ENCODE data around the gene S100A2.
A peak's percentile ranks its signal among the peaks of the same experiment; 100 is the strongest.

DNA sequence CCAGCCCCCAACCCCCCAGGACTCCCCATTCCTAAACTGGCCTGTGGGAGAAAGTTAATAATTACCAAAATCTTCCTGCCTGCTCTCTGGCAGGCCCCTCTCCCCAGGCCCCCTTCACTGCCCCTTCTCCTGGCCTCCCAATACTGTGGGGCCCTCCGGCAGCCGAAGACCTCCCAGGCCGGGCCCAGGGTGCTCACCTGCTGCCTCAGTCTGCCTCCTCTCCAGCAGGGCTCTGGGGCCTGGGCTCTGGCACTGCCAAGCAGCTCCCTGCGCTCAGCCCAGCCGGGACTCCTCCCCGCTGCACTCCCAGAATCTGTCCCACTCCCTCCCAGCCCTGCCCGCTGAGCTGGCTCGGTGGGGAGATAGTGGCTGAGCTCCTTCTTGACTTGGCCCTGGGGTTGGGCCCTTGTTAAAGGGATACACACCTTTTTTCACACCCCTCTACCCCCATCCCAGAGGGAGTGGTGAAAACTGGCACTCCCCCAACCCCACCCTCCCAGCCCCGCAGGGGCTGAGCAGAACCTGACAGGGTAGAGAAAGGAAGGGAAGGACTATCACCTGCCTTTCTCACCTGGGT is 47.2 kb upstream of the S100A2 start, which contains the start of gene S100A16:
- TF ChIP-seq, protein P1, sequence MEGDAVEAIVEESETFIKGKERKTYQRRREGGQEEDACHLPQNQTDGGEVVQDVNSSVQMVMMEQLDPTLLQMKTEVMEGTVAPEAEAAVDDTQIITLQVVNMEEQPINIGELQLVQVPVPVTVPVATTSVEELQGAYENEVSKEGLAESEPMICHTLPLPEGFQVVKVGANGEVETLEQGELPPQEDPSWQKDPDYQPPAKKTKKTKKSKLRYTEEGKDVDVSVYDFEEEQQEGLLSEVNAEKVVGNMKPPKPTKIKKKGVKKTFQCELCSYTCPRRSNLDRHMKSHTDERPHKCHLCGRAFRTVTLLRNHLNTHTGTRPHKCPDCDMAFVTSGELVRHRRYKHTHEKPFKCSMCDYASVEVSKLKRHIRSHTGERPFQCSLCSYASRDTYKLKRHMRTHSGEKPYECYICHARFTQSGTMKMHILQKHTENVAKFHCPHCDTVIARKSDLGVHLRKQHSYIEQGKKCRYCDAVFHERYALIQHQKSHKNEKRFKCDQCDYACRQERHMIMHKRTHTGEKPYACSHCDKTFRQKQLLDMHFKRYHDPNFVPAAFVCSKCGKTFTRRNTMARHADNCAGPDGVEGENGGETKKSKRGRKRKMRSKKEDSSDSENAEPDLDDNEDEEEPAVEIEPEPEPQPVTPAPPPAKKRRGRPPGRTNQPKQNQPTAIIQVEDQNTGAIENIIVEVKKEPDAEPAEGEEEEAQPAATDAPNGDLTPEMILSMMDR (IDR thresholded peaks at IDR 0.05): no peak
- peak; percentile 86 for TF ChIP-seq POLR2A (IDR thresholded peaks at IDR 0.05)

All from right lobe of liver (tissue), 4 donors.